Transverse colon (tissue), 4 donors: ENCODE measurements around the gene BCAS4.
"Not testable (repeated sequence)": the region's sequence is repeated elsewhere in the genome, so short reads cannot be mapped to it uniquely, and the experiment has no call there.

ENCODE experiments used
- CTCF ChIP-seq, 5 experiments: fragments of 200-600 bp in 3 of 5; fragments of 450-650 bp in 2 of 5; sonication (generic) in 3 of 5; IDR thresholded peaks; 1 replicate in 2 of 5; 2 replicates in 3 of 5; pipeline ENCODE4 v1.5.1; 2016 to 2017; ENCODE audit warnings: antibody characterized with exemption in 5 of 5, inconsistent platforms in 3 of 5, mild to moderate bottlenecking in 2 of 5, moderate library complexity in 1 of 5
- EP300 ChIP-seq: sonication (generic); formaldehyde crosslinking; IDR thresholded peaks from one replicate; pipeline ENCODE4 v1.6.1; 2017; ENCODE audit warnings: antibody characterized with exemption, low read depth
- POLR2A ChIP-seq: fragments of 450-650 bp; IDR thresholded peaks from one replicate; pipeline ENCODE4 v1.6.1; 2016; ENCODE audit warnings: antibody characterized with exemption, mild to moderate bottlenecking, moderate library complexity
- POLR2AphosphoS5 ChIP-seq, 3 donors: sonication (generic); formaldehyde crosslinking; IDR thresholded peaks; one replicate each; pipeline ENCODE4 v1.6.1; 2016; ENCODE audit warnings: antibody characterized with exemption in 3 of 3

GRCh38 chr20:50793575-50794016, 1.3 kb upstream of the BCAS4 start:
- peak; percentile 23 to 45 (median 38) for TF ChIP-seq CTCF (IDR thresholded peaks at IDR 0.05)
- TF ChIP-seq POLR2AphosphoS5 (IDR thresholded peaks at IDR 0.05); POLR2A; EP300: not testable (repeated sequence)
